Stomach (tissue), 4 donors: ENCODE measurements around the gene ZNF398.

Experiments used
- CTCF ChIP-seq, 7 experiments: fragments of 450-650 bp in 4 of 7; fragments of 200-600 bp in 3 of 7; sonication (generic) in 3 of 7; IDR thresholded peaks; one replicate each; pipeline ENCODE4 v1.5.1; 2016 to 2019; ENCODE audit warnings: antibody characterized with exemption in 7 of 7, control low read depth in 2 of 7, mild to moderate bottlenecking in 1 of 7
- POLR2A ChIP-seq, 4 donors: fragments of 450-650 bp; IDR thresholded peaks; one replicate each; pipeline ENCODE4 v1.6.1; 2016; ENCODE audit warnings: antibody characterized with exemption in 4 of 4, control low read depth in 2 of 4, mild to moderate bottlenecking in 1 of 4, moderate library complexity in 1 of 4
- POLR2AphosphoS5 ChIP-seq, 3 donors: sonication (generic); formaldehyde crosslinking; IDR thresholded peaks; one replicate each; pipeline ENCODE4 v1.6.1; 2016; ENCODE audit warnings: antibody characterized with exemption in 3 of 3

GRCh38 chr7:149136118-149136517, 11.1 kb upstream of the ZNF398 start:
- TF ChIP-seq CTCF (IDR thresholded peaks at IDR 0.05) (no peak), POLR2AphosphoS5 (IDR thresholded peaks at IDR 0.05) (no peak), POLR2A (IDR thresholded peaks at IDR 0.05) (no peak)
